ENCODE data around the gene PRRC1. TPM values are rescaled to one million over a fixed set of nuclear protein-coding genes. Genes with fewer than 3 reads are reported as not detected.

PRRC1 gene
- total RNA-seq, 1 donor from 2014 or later = 50.8 TPM

GRCh38 chr5:127588368-127588767 lies 70.9 kb downstream of the PRRC1 start:
- TF ChIP-seq CTCF (IDR thresholded peaks at IDR 0.05) = no peak
- ATAC-seq (no peak), DNase-seq (no peak)
- no peak overlapping the region for H3K27ac ChIP-seq
- H3K4me3 ChIP-seq = no peak overlapping the region
- no peaks in the 10 kb centered on the region for H3K9me3 ChIP-seq
- H3K36me3 ChIP-seq = no peaks in the 10 kb centered on the region
- no peaks in the 10 kb centered on the region for H3K4me1 ChIP-seq
- intact Hi-C loops (cut with DNase I) = no loop called here
- no peaks in the 10 kb centered on the region for H3K27me3 ChIP-seq

GRCh38 chr5:127589309-127590030 lies 72.0 kb downstream of the PRRC1 start:
- H3K9me3 ChIP-seq = no peaks in the 10 kb centered on the region
- intact Hi-C loops (cut with DNase I) = no loop called here
- no peak overlapping the region for H3K27ac ChIP-seq
- ATAC-seq = no peak
- H3K4me1 ChIP-seq = no peaks in the 10 kb centered on the region
- no peaks in the 10 kb centered on the region for H3K36me3 ChIP-seq
- no peak overlapping the region for H3K4me3 ChIP-seq
- no peaks in the 10 kb centered on the region for H3K27me3 ChIP-seq
- TF ChIP-seq CTCF (IDR thresholded peaks at IDR 0.05) = no peak
- DNase-seq = no peak

- peak; percentile 51 for ATAC-seq
- intact Hi-C loops (cut with DNase I) = no loop called here
- TF ChIP-seq CTCF (IDR thresholded peaks at IDR 0.05) = no peak
- no peak overlapping the region for H3K27ac ChIP-seq
- DNase-seq = no peak
- no peaks in the 10 kb centered on the region for H3K4me1 ChIP-seq
- H3K9me3 ChIP-seq = no peaks in the 10 kb centered on the region
- H3K36me3 ChIP-seq = no peaks in the 10 kb centered on the region
- H3K4me3 ChIP-seq = no peak overlapping the region
- H3K27me3 ChIP-seq = no peaks in the 10 kb centered on the region
Measured at GRCh38 chr5:127590156-127590722, 72.8 kb downstream of the PRRC1 start.

- Histone ChIP-seq H3K4me3 (no peak overlapping the region), H3K9me3 (no peaks in the 10 kb centered on the region), H3K4me1 (no peaks in the 10 kb centered on the region), H3K27ac (no peak overlapping the region), H3K36me3 (no peaks in the 10 kb centered on the region), H3K27me3 (no peaks in the 10 kb centered on the region)
- ATAC-seq = no peak
- TF ChIP-seq CTCF (IDR thresholded peaks at IDR 0.05) = no peak
- DNase-seq = no peak
- intact Hi-C loops (cut with DNase I) = no loop called here
Measured at GRCh38 chr5:127595484-127596368, 78.3 kb downstream of the PRRC1 start.

GRCh38 chr5:127596501-127596900 lies 79.1 kb downstream of the PRRC1 start:
- DNase-seq (no peak), ATAC-seq (no peak)
- no peak overlapping the region for H3K4me3 ChIP-seq
- no peaks in the 10 kb centered on the region for H3K27me3 ChIP-seq
- intact Hi-C loops (cut with DNase I) = no loop called here
- TF ChIP-seq CTCF (IDR thresholded peaks at IDR 0.05) = no peak
- no peak overlapping the region for H3K27ac ChIP-seq
- H3K9me3 ChIP-seq = no peaks in the 10 kb centered on the region
- H3K36me3 ChIP-seq = no peaks in the 10 kb centered on the region
- H3K4me1 ChIP-seq = no peaks in the 10 kb centered on the region

Measured in upper lobe of right lung (tissue), 1 donor.